Measurements from ENCODE around the gene TCERG1L.

DNA sequence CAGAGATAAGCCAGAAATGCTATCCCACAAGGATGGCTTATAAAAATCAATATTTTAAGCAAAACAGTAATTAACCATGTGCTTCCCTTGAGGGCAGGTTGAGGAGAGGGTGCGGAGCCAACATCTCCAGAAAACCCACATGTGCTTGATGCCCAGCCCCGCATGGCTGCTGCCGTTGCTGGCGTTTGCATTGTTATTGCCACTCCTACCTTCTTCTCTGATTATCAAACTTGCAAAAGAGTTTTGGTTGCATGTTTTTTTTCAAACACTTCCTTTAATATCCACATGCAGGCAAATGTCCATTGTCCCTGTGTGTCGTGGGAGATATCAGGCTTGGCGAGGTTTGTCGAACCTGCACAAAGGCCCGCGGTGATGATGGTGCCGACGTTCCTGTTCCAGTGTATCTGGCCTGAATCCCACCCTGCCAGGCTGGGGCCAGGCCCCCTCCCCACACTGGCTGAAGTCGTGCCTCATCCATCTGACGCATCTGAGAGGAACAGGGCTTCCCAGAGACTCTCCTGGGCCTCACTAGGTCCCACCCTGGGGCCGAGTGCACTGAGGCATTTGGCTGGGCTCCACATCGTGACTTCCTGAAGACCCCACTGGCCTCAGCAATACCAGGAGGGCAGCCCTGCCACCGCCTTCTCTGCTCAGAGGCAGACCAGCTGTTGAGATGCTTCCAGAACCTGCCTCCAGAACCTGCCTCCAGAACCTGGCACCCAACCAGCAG, 40.9 kb downstream of the TCERG1L start:
- TF ChIP-seq BRCA1 (IDR thresholded peaks at IDR 0.05) (no peak), BRCA1 (CRISPR knock-in tag; IDR thresholded peaks at IDR 0.05) (no peak), NR1H2 (CRISPR knock-in tag; IDR thresholded peaks at IDR 0.05) (no peak), GABPA (tag; conservative IDR thresholded peaks at IDR 0.05; ENCODE audit: low read depth) (no peak), ZNF232 (CRISPR knock-in tag; IDR thresholded peaks at IDR 0.05) (no peak), E2F3 (CRISPR knock-in tag; IDR thresholded peaks at IDR 0.05) (no peak), SUPT5H (IDR thresholded peaks at IDR 0.05) (no peak), ZNF445 (CRISPR knock-in tag; IDR thresholded peaks at IDR 0.05; ENCODE audit: low read depth) (no peak), NFIC (IDR thresholded peaks at IDR 0.05) (no peak), KDM1A (IDR thresholded peaks at IDR 0.05) (no peak), SIN3A (IDR thresholded peaks at IDR 0.05; ENCODE audit: borderline replicate concordance in 2 of 2, control insufficient read depth in 1 of 2, low read depth in 2 of 2, low read length in 2 of 2) (no peak), ZNF143 (CRISPR knock-in tag; IDR thresholded peaks at IDR 0.05) (no peak)
- TF ChIP-seq, protein P1, sequence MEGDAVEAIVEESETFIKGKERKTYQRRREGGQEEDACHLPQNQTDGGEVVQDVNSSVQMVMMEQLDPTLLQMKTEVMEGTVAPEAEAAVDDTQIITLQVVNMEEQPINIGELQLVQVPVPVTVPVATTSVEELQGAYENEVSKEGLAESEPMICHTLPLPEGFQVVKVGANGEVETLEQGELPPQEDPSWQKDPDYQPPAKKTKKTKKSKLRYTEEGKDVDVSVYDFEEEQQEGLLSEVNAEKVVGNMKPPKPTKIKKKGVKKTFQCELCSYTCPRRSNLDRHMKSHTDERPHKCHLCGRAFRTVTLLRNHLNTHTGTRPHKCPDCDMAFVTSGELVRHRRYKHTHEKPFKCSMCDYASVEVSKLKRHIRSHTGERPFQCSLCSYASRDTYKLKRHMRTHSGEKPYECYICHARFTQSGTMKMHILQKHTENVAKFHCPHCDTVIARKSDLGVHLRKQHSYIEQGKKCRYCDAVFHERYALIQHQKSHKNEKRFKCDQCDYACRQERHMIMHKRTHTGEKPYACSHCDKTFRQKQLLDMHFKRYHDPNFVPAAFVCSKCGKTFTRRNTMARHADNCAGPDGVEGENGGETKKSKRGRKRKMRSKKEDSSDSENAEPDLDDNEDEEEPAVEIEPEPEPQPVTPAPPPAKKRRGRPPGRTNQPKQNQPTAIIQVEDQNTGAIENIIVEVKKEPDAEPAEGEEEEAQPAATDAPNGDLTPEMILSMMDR (IDR thresholded peaks at IDR 0.05 in 2 of 3, conservative IDR thresholded peaks at IDR 0.05 in 1 of 3; ENCODE audit: insufficient read depth in 2 of 3, low read depth in 1 of 3, low read length in 3 of 3): no peak
